K562 (cell line): ENCODE results near the gene ROBO3. TPM values are rescaled to one million over a fixed set of nuclear protein-coding genes. Genes with fewer than 3 reads are reported as not detected.
A peak's percentile ranks its signal among the peaks of the same experiment; 100 is the strongest.

ENCODE experiments used
- ATAC-seq: fragments of 200-7000 bp; cut with Tn5 transposase; 3 replicates; pipeline ENCODE4 v1.9.1; 2020; ENCODE audit warnings: moderate library complexity
- BruUV-seq: library from RNA; stranded (reverse); fragments of 400-500 nt; replicated peaks from 2 replicates; lab custom pipeline; 2021; lab: Mats Ljungman, UMichigan
- CTCF ChIA-PET: fragments of 300-600 bp; formaldehyde crosslinking; extraction: SDS; loops from one replicate; lab custom pipeline; 2021; ENCODE audit warnings: low intra/inter-chr PET ratio; lab: Yijun Ruan, JAX
- POLR2A ChIA-PET: fragments of 300-600, 350-650 bp; sonication (Branson Sonifier 250); formaldehyde crosslinking; extraction: SDS; loops from one replicate; lab custom pipeline; 2021; ENCODE audit warnings: antibody characterized with exemption, inconsistent platforms; lab: Yijun Ruan, JAX
- DNase-seq, 4 experiments: peaks; one replicate each; pipeline versions ENCODE4 v3.0.0 to v3.0.0-alpha.2; 2011 to 2018; ENCODE audit warnings: low spot score in 3 of 4, mixed read lengths in 3 of 4; ENCODE audit errors: extremely low read depth in 1 of 4
- FAIRE-seq: peaks from 2 replicates; lab custom pipeline; 2011; peaks lifted over from hg19 to GRCh38; lab: Jason Lieb, UNC
- H2AFZ ChIP-seq: 2 replicates; pipeline ENCODE4 v1.6.0; 2011; ENCODE audit warnings: low read depth, low read length, control low read depth, inconsistent platforms
- H3K27ac ChIP-seq: fragments of 200-600 bp; 3 replicates; pipeline ENCODE4 v1.8.0; 2011; ENCODE audit warnings: low read depth, mild to moderate bottlenecking, control low read depth, inconsistent platforms, low read length, moderate library complexity, mixed read lengths; ENCODE audit errors: extremely low read depth
- H3K27me3 ChIP-seq, 2 experiments: fragments of 300-600 bp in 1 of 2; 2 replicates in 1 of 2; 3 replicates in 1 of 2; pipeline versions ENCODE4 v1.6.0 to v1.8.0; 2011; ENCODE audit warnings: inconsistent platforms in 2 of 2, low read length in 2 of 2, mild to moderate bottlenecking in 1 of 2, mixed read lengths in 1 of 2, moderate library complexity in 1 of 2; ENCODE audit not compliant: control insufficient read depth in 2 of 2, insufficient read depth in 2 of 2
- H3K36me3 ChIP-seq: fragments of 300-600 bp; 3 replicates; pipeline ENCODE4 v1.8.0; 2011; ENCODE audit warnings: mild to moderate bottlenecking, low read length, inconsistent platforms; ENCODE audit not compliant: control insufficient read depth, insufficient read depth
- H3K4me1 ChIP-seq, 2 experiments: fragments of 200-600 bp in 1 of 2; replicated peaks in 1 of 2; 2 replicates in 1 of 2; 3 replicates in 1 of 2; pipeline versions ENCODE4 v1.5.1 to v1.8.0; 2011; ENCODE audit warnings: inconsistent platforms in 2 of 2, low read length in 2 of 2, mild to moderate bottlenecking in 1 of 2, mixed read lengths in 1 of 2, moderate library complexity in 1 of 2; ENCODE audit not compliant: control insufficient read depth in 2 of 2, insufficient read depth in 2 of 2
- H3K4me2 ChIP-seq: 2 replicates; pipeline ENCODE4 v1.6.1; 2011; ENCODE audit warnings: low read length, control low read depth, inconsistent platforms, mixed read lengths; ENCODE audit not compliant: insufficient read depth
- H3K4me3 ChIP-seq: fragments of 200-600 bp; sonication (generic), shearing (Covaris generic); 2 replicates; pipeline ENCODE4 v1.5.1; 2016; ENCODE audit warnings: control low read depth, inconsistent platforms
- H3K79me2 ChIP-seq: fragments of 200-600 bp; 3 replicates; pipeline ENCODE4 v1.8.0; 2011; ENCODE audit warnings: low read length, inconsistent platforms; ENCODE audit not compliant: control insufficient read depth, insufficient read depth
- H3K9ac ChIP-seq, 2 experiments: 2 replicates each; pipeline versions ENCODE4 v1.6.0 to v1.6.1; 2011; ENCODE audit warnings: low read depth in 2 of 2, low read length in 2 of 2, control low read depth in 1 of 2, inconsistent platforms in 1 of 2, mild to moderate bottlenecking in 1 of 2, mixed read lengths in 1 of 2; ENCODE audit not compliant: insufficient read depth in 1 of 2
- H3K9me1 ChIP-seq: one replicate; pipeline ENCODE4 v1.6.0; 2011; ENCODE audit warnings: inconsistent platforms, mild to moderate bottlenecking, low read length, moderate library complexity; ENCODE audit not compliant: control insufficient read depth, insufficient read depth
- H3K9me3 ChIP-seq: replicated peaks from 2 replicates; pipeline ENCODE4 v1.5.1; 2011; ENCODE audit warnings: low read depth, low read length, inconsistent platforms; ENCODE audit not compliant: control insufficient read depth, insufficient read depth
- H4K20me1 ChIP-seq: replicated peaks from 2 replicates; pipeline ENCODE4 v1.6.1; 2011; ENCODE audit warnings: low read length, inconsistent platforms, mixed read lengths; ENCODE audit not compliant: control insufficient read depth, insufficient read depth
- DNMT1 ChIP-seq: fragments of 450-650 bp; IDR thresholded peaks from 2 replicates; pipeline ENCODE4 v1.6.1; 2016; ENCODE audit warnings: antibody characterized with exemption, mild to moderate bottlenecking
- FUS ChIP-seq: fragments of 200-400 bp; formaldehyde crosslinking; optimal IDR thresholded peaks from 2 replicates; pipeline ENCODE3; 2017; ENCODE audit warnings: low read depth, low read length
- GTF2E2 ChIP-seq: fragments of 200-800 bp; sonication (Bioruptor generic); IDR thresholded peaks from 2 replicates; pipeline ENCODE4 v1.6.1; 2016; ENCODE audit warnings: missing genetic modification characterization, missing compliant biosample characterization
- HMG20A ChIP-seq: fragments of 450-650 bp; formaldehyde crosslinking; conservative IDR thresholded peaks from 2 replicates; pipeline ENCODE4 v1.4.0; 2020; ENCODE audit warnings: mild to moderate bottlenecking, mixed read lengths
- ZNF174 ChIP-seq: fragments of 250-450 bp; sonication (Bioruptor Pico); IDR thresholded peaks from 2 replicates; pipeline ENCODE4 v1.4.0; 2020; ENCODE audit warnings: mild to moderate bottlenecking
- WGBS: fragments of 100-300 bp; shearing (Covaris generic); methylation state at CpG from one replicate; pipeline ENCODE4 v1.1.6; 2016; ENCODE audit warnings: low coverage, mixed read lengths; ENCODE audit not compliant: insufficient coverage; ENCODE audit errors: missing lambda C conversion rate; 5-methylcytosine and 5-hydroxymethylcytosine counted together
- in situ Hi-C: fragments of 300-500 bp; cut with MboI; formaldehyde crosslinking; loops from 4 replicates; pipeline ENCODE4 v1.15.0; 2018; ENCODE audit warnings: inconsistent platforms, mixed read lengths
- intact Hi-C: fragments of 100-400 bp; cut with micrococcal nuclease; formaldehyde crosslinking; loops from 2 replicates; pipeline ENCODE4 v1.14.2; 2022
- polyA plus RNA-seq, 8 experiments: library from polyadenylated mRNA; depleted of rRNA in 4 of 8; stranded (reverse) in 5 of 8; unstranded in 3 of 8; fragments of >200 nt; fragmentation: Nextera tagmentation in 2 of 8; fragmentation: Illumina TruSeq in 1 of 8; extraction: Ambion mirVana in 2 of 8; extraction: Trizol in 1 of 8; gene quantifications; 2 replicates each; pipeline versions ENCODE4 v1.2.1 to v1.2.3, GENCODE V29; 2011 to 2014; ENCODE audit warnings: inconsistent platforms in 1 of 8, missing spikeins in 1 of 8
- total RNA-seq, 7 experiments: library from RNA; depleted of rRNA in 6 of 7; stranded (reverse); fragments of >200 nt in 6 of 7; fragmentation: Illumina TruSeq in 2 of 7; extraction: Trizol in 2 of 7; gene quantifications; 2 replicates each; pipeline versions ENCODE4 v1.2.1 to v1.2.3, GENCODE V29; 2011 to 2021; ENCODE audit warnings: low replicate concordance in 1 of 7
- TF ChIP-seq, protein P1 (sequence below), 3 experiments: IDR thresholded peaks in 2 of 3; conservative IDR thresholded peaks in 1 of 3; 2 replicates each; pipeline ENCODE4 v1.5.1; 2011 to 2012; ENCODE audit warnings: low read length in 3 of 3, mild to moderate bottlenecking in 3 of 3, control low read depth in 2 of 3, improper control_type of control experiment in 1 of 3, inconsistent platforms in 1 of 3, low read depth in 1 of 3, mixed read lengths in 1 of 3, moderate library complexity in 1 of 3; ENCODE audit not compliant: insufficient read depth in 2 of 3
- TF ChIP-seq, protein P2 (sequence below): fragments of 450-650 bp; formaldehyde crosslinking; IDR thresholded peaks from 2 replicates; pipeline ENCODE4 v1.4.0; 2022; ENCODE audit warnings: missing genetic modification characterization
- TF ChIP-seq, protein P3 (sequence below): sonication (generic); formaldehyde crosslinking; IDR thresholded peaks from 2 replicates; pipeline ENCODE4 v1.8.1; 2023; ENCODE audit warnings: mild to moderate bottlenecking, missing genetic modification reagents
- TF ChIP-seq, protein P4 (sequence below): fragments of 250-450 bp; sonication (Bioruptor Pico); IDR thresholded peaks from 2 replicates; pipeline ENCODE4 v1.5.0; 2021; ENCODE audit warnings: mild to moderate bottlenecking, borderline replicate concordance

Gene ROBO3
- total and polyA plus RNA-seq, 9 of the 15 experiments (the other 6 are each of a cell fraction or from before 2014, with no cell fraction given) = 0.29 to 1.4 (median 0.97) TPM; not detected in 2

DNA sequence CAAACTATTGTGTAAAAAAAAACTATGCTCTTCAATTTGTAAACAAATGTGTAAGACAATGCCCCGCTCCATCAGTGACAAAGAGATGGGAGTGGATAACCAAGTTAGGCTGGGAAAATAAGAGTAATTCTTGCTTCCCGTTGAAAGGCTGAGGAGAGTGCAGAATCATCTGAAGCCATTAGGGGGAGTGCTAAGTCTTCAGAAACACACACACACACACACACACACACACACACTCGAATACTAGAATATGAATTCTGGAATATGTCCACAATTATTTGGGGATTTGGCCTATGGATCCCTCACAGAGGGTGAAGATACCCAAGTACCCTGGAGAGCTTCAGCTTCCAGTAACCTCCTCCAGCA is 27.8 kb upstream of the ROBO3 start (continued):
- TF ChIP-seq HMG20A = no peak
- TF ChIP-seq, protein P1, sequence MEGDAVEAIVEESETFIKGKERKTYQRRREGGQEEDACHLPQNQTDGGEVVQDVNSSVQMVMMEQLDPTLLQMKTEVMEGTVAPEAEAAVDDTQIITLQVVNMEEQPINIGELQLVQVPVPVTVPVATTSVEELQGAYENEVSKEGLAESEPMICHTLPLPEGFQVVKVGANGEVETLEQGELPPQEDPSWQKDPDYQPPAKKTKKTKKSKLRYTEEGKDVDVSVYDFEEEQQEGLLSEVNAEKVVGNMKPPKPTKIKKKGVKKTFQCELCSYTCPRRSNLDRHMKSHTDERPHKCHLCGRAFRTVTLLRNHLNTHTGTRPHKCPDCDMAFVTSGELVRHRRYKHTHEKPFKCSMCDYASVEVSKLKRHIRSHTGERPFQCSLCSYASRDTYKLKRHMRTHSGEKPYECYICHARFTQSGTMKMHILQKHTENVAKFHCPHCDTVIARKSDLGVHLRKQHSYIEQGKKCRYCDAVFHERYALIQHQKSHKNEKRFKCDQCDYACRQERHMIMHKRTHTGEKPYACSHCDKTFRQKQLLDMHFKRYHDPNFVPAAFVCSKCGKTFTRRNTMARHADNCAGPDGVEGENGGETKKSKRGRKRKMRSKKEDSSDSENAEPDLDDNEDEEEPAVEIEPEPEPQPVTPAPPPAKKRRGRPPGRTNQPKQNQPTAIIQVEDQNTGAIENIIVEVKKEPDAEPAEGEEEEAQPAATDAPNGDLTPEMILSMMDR (IDR thresholded peaks at IDR 0.05 in 2 of 3, conservative IDR thresholded peaks at IDR 0.05 in 1 of 3; ENCODE audit: insufficient read depth in 2 of 3, low read depth in 1 of 3, low read length in 3 of 3) = peak; percentile 56 to 78 (median 76); a peak in 5 of 6 replicates
- TF ChIP-seq DNMT1 = no peak
- TF ChIP-seq, protein P2, sequence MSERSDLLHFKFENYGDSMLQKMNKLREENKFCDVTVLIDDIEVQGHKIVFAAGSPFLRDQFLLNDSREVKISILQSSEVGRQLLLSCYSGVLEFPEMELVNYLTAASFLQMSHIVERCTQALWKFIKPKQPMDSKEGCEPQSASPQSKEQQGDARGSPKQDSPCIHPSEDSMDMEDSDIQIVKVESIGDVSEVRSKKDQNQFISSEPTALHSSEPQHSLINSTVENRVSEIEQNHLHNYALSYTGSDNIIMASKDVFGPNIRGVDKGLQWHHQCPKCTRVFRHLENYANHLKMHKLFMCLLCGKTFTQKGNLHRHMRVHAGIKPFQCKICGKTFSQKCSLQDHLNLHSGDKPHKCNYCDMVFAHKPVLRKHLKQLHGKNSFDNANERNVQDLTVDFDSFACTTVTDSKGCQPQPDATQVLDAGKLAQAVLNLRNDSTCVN (CRISPR knock-in tag) = 0 out of 2 replicates have a peak, but pooled peaks have one; percentile 8

DNA sequence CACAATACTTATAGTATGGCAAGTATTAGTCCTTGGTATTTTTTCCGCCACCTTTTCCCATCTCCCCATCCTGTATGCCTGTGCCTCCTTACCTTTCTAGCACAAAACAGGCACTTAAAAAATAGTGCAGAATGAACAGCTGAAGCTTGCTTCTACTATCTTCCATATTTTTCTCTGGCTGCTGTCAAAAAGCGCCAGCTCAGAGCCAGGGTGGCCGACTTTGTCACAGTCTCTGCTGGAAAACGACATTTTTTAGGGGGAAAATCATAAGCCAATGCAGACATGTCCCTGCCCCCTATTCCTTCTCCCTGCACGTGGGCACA is 26.5 kb upstream of the ROBO3 start:
- Histone ChIP-seq H4K20me1 (0 out of 2 replicates have a peak, but pooled peaks cover 4% of the 10 kb centered on the region), H3K27me3 (peaks cover 52 to 60% of the 10 kb centered on the region in 2 experiments), H3K79me2 (no peaks in the 10 kb centered on the region), H3K9me1 (no peaks in the 10 kb centered on the region), H3K36me3 (no peaks in the 10 kb centered on the region), H3K4me3 (no peak overlapping the region), H3K9me3 (no peaks in the 10 kb centered on the region), H2AFZ (no peak overlapping the region), H3K4me1 (peaks cover 0 to 16% of the 10 kb centered on the region in 2 experiments; a peak in 2 of 5 replicates), H3K4me2 (no peak overlapping the region), H3K27ac (no peak overlapping the region), H3K9ac (peak overlapping the region in 1 of 2 experiments; percentile 56; a peak in 1 of 4 replicates)
- DNase-seq (no peak), ATAC-seq (no peak), FAIRE-seq (no peak)
- intact Hi-C loops = no loop called here
- in situ Hi-C loops = loop anchor here (5.0 to 25.0 kb wide), 2 partner anchors 166 to 426 kb away; partner anchors contain the start of genes OR8B4, SIAE and SPA17
- ChIA-PET POLR2A (interaction anchor here (1.0 kb wide), 1 partner anchor 94 kb away, joined by 3 read pairs; no protein-coding TSS in a partner anchor), CTCF (interaction anchor here (0.6 to 1.0 kb wide), 2 partner anchors 115 to 172 kb away, joined by 3 read pairs; no protein-coding TSS in a partner anchor)
- BruUV-seq = no TSS peak
- WGBS = 5% methylated on average over 5 of the region's 5 CpGs
- TF ChIP-seq FUS = no peak
- TF ChIP-seq, protein P1 (IDR thresholded peaks at IDR 0.05 in 2 of 3, conservative IDR thresholded peaks at IDR 0.05 in 1 of 3; ENCODE audit: insufficient read depth in 2 of 3, low read depth in 1 of 3, low read length in 3 of 3) = no peak
- TF ChIP-seq GTF2E2 (tag) = no peak
- TF ChIP-seq, protein P3, sequence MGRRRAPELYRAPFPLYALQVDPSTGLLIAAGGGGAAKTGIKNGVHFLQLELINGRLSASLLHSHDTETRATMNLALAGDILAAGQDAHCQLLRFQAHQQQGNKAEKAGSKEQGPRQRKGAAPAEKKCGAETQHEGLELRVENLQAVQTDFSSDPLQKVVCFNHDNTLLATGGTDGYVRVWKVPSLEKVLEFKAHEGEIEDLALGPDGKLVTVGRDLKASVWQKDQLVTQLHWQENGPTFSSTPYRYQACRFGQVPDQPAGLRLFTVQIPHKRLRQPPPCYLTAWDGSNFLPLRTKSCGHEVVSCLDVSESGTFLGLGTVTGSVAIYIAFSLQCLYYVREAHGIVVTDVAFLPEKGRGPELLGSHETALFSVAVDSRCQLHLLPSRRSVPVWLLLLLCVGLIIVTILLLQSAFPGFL (CRISPR knock-in tag) = no peak
- no peak for TF ChIP-seq ZNF174 (CRISPR knock-in tag)
- TF ChIP-seq, protein P4, sequence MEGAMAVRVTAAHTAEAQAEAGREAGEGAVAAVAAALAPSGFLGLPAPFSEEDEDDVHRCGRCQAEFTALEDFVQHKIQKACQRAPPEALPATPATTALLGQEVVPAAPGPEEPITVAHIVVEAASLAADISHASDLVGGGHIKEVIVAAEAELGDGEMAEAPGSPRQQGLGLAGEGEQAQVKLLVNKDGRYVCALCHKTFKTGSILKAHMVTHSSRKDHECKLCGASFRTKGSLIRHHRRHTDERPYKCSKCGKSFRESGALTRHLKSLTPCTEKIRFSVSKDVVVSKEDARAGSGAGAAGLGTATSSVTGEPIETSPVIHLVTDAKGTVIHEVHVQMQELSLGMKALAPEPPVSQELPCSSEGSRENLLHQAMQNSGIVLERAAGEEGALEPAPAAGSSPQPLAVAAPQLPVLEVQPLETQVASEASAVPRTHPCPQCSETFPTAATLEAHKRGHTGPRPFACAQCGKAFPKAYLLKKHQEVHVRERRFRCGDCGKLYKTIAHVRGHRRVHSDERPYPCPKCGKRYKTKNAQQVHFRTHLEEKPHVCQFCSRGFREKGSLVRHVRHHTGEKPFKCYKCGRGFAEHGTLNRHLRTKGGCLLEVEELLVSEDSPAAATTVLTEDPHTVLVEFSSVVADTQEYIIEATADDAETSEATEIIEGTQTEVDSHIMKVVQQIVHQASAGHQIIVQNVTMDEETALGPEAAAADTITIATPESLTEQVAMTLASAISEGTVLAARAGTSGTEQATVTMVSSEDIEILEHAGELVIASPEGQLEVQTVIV = no peak
